Measurements from ENCODE around the gene FAM219B.
"Not testable (repeated sequence)": the region's sequence is repeated elsewhere in the genome, so short reads cannot be mapped to it uniquely, and the experiment has no call there.

Gene FAM219B

GRCh38 chr15:74906450-74907162, at the start of gene FAM219B:
FAM219B (minus strand) TSS chr15:74906851; CDS start chr15:74906800, 51 bp downstream.
- DNase-seq: peak; percentile 89

GRCh38 chr15:74955796-74956647, 49.4 kb upstream of the FAM219B start:
- peak; percentile 75 for DNase-seq

GRCh38 chr15:74955017-74955416, 48.4 kb upstream of the FAM219B start:
- no peak for DNase-seq

- no peak for DNase-seq
Observed at GRCh38 chr15:74954515-74954914, 47.9 kb upstream of the FAM219B start.

DNA sequence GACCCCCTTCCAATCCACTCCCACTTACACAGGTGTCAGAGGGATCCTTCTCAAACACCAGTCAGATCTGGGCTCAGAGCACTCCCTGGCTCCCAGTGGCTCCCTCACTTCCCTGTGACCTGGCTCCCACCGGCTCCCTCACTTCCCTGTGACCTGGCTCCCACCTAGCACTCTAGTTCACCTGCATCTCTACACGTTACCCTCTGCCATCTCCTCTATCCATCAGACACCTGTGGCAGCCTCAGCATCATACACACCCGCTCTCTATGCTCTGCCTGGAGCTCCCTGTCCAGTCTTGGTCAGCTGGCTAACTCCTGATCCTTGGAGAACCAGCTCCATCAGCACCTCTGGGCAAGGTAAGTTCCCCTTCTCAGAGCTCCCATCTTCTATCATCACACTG, 44.4 kb upstream of the FAM219B start:
- no peak for DNase-seq

- DNase-seq: peak; percentile 82
Observed at GRCh38 chr15:74950078-74950908, 43.6 kb upstream of the FAM219B start.

DNA sequence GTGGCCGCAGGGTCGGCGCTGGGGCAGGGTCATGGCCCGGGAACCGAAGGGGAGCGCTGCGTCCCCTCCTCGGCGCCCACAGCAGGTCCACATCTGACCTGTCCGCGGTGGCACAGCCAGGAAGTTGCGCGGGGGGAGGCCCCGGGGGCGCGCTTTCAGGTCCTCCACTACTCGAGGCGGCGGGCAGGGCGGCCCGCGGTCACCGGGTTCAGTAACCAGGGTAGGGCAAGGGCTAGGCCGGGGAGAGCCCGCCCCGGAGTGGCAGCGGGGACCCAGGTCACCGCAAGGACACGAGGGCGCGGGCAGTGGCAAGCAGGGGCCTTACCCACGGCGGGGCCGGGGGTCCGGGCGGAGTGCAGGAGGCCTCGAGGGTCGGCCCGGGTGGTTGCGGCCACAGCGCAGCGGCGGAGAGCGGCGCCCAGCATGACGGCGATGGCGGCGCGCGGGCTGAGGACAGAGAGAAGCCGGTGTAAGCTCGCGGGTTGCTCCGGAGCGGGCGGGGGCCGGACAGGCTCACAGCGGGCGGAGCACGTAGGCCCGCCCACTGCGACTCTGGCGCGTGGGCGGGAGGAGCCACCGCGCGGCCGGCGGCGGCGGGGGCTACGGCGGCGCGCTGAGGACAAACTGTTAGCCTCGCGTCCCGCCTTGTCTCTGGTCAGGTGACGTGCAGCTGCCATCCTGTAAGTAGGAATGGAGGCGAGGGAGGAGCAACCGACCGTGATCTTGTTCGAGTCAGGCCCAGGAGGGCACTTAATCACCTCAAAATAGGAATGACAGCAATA, 31.1 kb upstream of the FAM219B start, which contains the start of gene COX5A:
Gene COX5A (minus strand): TSS at position 484 of the 782 bp plus-strand sequence. CDS start 59 bp downstream, at position 425.
- peak; percentile 95 for DNase-seq

DNA sequence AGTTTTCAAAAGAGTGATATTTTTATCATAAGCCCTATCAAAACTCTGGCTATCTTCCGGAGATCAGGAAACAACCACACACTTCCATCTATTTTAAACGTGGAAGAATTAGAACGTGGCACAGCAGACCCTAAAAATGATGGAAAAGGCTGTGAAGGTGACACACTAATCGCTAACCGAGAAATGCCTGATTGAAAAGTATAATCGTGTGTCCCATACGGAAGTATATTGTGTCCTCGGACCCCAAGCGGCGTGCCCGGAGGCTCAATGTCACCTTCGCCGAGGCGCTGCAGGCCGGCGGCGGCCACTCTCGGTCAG, 30.6 kb upstream of the FAM219B start:
- DNase-seq: no peak

DNA sequence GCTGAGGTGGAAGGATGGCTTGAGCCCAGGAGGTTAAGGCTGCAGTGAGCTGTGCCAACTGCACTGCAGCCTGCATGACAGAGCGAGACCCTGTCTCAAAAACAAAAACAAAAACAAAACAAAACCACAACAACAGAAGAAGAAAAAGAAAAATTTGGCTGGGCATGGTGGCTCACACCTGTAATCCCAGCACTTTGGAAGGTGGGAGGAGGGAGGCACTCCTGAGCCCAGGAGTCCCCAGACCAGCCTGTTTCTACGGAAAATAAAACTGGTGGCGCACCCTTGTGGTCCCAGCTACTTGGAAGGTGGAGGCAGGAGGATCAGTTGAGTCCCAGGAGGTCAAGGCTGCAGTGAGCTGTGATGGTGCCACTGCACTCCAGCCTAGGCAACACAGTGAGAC, 28.5 kb upstream of the FAM219B start:
- DNase-seq: not testable (repeated sequence)

DNA sequence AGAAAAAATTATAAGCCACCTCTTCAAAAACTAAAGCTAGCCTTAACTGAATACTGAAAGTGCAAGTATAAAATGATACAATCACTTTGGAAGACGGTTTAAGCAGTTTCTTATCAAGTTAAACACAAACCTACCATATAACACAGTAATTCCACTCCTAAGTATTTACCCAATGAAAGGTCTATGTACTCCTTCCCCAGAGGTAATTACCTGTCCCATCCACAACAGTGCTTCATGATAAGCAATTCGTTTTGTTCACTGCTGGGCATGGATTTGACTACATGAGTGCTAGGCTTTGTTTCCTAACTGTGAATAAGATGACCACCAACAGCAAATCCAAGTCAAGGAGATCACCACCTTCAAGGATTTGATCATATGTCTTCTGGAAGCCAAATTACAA, 26.9 kb upstream of the FAM219B start:
- no peak for DNase-seq

- no peak for DNase-seq
Observed at GRCh38 chr15:74928771-74929198, 22.1 kb upstream of the FAM219B start.

- no peak for DNase-seq
Observed at GRCh38 chr15:74924525-74924924, 17.9 kb upstream of the FAM219B start.

DNA sequence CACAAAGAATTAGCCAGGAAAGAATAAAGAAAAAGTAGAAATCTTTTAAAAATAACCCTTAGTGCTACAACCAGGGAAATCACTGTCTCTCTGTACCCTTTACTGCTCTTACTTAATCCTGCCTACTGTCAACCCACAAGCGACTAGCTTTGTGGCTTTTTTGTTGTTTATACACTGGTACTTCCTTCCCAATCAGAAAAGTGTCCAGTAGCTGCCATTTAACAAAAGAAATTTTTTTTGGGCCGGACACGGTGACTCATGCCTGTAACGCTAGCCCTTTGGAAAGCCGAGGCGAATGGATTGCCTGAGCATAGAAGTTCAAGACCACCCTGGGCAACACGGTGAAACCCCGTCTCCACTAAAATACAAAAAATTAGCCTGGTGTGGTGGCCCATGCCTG, 13.8 kb upstream of the FAM219B start:
- no peak for DNase-seq

DNA sequence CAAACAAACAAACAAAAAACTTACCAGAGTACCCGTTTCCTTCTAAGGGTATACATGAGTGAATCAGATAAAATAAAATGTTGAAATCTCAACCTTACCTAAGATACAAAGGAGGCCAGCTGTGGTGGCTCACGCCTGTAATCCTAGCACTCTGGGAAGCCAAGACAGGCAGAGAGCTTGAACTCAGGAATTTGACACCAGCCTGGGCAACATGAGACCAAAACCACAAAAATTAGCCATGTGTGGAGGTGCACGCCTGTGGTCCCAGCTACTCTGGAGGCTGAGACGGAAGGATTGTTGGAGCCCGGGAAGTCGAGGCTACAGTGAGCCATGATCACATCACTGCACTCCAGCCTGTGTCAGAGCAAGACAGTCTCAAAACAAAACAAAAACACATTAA, 11.0 kb upstream of the FAM219B start:
- DNase-seq: no peak

DNA sequence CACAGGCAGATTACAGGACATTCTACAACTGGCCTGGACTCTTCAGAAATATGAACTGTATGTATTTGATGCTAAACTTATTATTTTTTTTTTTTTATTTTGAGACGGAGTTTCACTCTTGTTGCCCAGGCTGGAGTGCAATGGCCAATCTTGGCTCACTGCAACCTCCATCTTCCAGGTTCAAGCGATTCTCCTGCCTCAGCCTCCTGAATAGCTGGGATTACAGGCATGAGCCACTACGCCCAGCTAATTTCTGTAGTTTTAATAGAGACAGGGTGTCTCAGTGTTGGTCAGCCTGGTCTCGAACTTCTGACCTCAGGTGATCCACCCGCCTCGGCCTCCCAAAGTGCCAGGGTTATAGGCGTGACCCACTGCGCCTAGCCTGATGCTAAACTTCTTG, 7.1 kb upstream of the FAM219B start:
- not testable (repeated sequence) for DNase-seq

- no peak for DNase-seq
Observed at GRCh38 chr15:74913041-74913440, 6.4 kb upstream of the FAM219B start.

DNA sequence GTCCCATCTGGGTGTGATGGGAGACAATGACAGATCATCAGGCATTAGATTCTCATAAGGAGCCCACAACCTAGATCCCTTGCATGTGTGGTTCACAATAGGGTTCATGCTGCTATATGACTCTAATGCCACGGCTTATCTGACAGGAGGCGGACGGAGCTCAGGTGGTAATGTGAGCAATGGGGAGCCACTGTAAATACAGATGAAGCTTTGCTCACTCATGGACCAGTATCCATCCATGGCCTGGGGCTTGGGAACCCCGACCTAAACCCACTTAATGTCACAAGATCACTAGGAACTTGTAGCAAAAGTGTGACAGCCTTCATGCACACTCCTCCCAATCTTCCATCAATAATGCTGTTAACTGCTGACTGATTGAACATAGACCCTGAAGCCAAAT, 2.0 kb upstream of the FAM219B start:
- no peak for DNase-seq

GRCh38 chr15:74907163-74907870, 666 bp upstream of the FAM219B start:
- DNase-seq: peak; percentile 14

DNA sequence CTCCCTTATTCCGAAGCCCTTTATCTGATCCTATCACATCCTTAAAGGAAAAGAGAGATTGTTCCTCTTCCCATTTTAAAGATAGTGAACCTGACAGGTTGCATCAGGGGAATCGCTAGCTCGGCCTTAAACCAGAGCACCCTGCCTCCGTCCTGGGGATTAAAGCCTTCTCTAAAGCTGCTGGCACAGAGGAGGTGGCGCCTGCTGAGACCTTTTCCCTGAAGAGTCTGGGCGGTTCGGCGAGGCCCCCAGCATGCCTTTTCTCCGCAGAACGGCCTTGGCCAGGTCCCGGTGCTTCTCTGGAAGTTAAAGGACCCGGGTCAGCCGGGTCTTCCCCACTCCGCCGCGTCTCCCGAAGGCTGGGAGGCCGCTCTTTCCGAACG, 593 bp downstream of the FAM219B start:
- peak; percentile 26 for DNase-seq

DNA sequence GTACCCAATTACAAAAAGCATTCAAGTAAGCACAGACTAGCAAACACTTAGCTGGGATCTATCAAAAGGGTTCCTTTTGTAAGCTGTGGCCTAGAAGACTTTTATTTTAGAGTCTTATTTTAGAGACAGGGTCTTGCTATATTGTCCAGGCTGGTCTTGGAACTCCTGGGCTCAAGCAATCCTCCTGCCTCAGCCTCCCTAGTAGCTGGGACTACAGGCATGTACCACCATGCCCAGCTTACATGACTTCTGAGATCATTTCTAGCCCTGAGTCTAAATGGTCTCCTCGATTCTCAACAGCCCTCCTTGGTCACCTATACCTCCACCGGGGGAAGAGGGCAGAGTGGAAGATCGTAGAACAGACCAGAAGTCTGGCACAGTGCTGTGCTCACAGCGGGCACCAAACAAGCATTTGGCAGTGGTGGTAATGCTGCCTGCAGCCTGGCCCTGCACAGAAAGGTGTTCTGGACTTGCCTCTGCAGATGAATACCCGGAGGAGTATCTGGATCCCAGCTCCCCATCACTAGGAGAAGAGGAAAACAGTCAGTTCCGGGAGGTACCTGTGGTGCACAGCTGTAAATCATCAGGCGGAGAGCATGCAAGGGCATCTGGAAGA, 2.4 kb downstream of the FAM219B start:
- no peak for DNase-seq

DNA sequence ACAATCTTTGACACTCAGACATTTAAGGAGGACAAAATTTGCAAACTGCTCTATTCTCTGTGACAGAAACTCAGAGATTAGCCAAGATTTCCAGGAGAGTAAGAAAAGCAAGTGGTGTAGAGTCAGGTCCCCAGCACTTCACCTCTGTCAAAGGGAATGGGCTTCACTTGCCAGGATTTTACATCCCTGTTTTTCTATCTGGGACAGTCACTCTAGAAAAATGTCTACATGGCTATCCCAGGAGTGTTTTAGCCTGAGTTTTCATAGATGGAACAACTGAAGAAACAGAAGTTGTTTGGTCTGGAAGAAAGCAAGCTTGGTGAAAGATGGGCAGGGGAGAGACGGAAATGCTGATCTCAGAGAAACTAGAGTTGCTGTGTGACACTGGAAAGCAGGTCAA, 3.0 kb downstream of the FAM219B start:
- DNase-seq: no peak

Measured in activated CD4-positive, alpha-beta T cell treated with anti-CD3 and anti-CD28 coated beads, Interleukin-2, amount 50 U/mL, for 16 hours (primary cell).